Ovary (tissue), 9 donors: Measurements from ENCODE around the gene LRP11. TPM values are rescaled to one million over a fixed set of nuclear protein-coding genes. Genes with fewer than 3 reads are reported as not detected.

Experiments
- DNase-seq, 5 donors: peaks; one replicate each; pipeline ENCODE4 v3.0.0-alpha.2; 2019 to 2020
- H3K27ac ChIP-seq, 2 donors: fragments of 200-600 bp; one replicate each; pipeline versions ENCODE4 v1.5.1 to v1.8.0; 2019 to 2022
- H3K27me3 ChIP-seq: fragments of 200-600 bp; one replicate; pipeline ENCODE4 v1.8.0; 2022
- H3K36me3 ChIP-seq: fragments of 200-600 bp; sonication (generic); one replicate; pipeline ENCODE4 v1.5.1; 2019
- H3K4me1 ChIP-seq: one replicate; pipeline ENCODE4 v1.8.1; 2013; ENCODE audit warnings: mild to moderate bottlenecking, moderate library complexity; ENCODE audit not compliant: insufficient read depth
- H3K4me3 ChIP-seq: fragments of 200-600 bp; sonication (generic); one replicate; pipeline ENCODE4 v1.5.1; 2017
- H3K9me3 ChIP-seq, 2 donors: fragments of 200-600 bp in 1 of 2; sonication (generic) in 1 of 2; one replicate each; pipeline versions ENCODE4 v1.5.1 to v1.8.1; 2013 to 2019; ENCODE audit warnings: mild to moderate bottlenecking in 1 of 2, moderate library complexity in 1 of 2
- EP300 ChIP-seq: sonication (generic); formaldehyde crosslinking; IDR thresholded peaks from one replicate; pipeline ENCODE4 v1.6.1; 2017; ENCODE audit warnings: antibody characterized with exemption
- POLR2A ChIP-seq: fragments of 450-650 bp; IDR thresholded peaks from one replicate; pipeline ENCODE4 v1.6.1; 2017; ENCODE audit warnings: antibody characterized with exemption, mild to moderate bottlenecking, moderate library complexity
- WGBS, 3 donors: extraction: QIAGEN DNeasy Blood & Tissue Kit in 1 of 3; methylation state at CpG; one replicate each; pipeline versions ENCODE4 v1.1.5 to v1.1.7; 2013 to 2017; 5-methylcytosine and 5-hydroxymethylcytosine counted together
- intact Hi-C, 4 donors: fragments of 100-400 bp; cut with DNase I; formaldehyde crosslinking; loops; one replicate each; pipeline versions ENCODE4 v1.11.0 to v1.15.1; 2022 to 2023
- polyA plus RNA-seq, 2 donors: library from polyadenylated mRNA; stranded (reverse); fragments of 200-250 nt in 1 of 2; fragments of 350-450 nt in 1 of 2; fragmentation: Illumina TruSeq in 1 of 2; extraction: RNeasy Lipid Tissue Mini Kit (QIAGEN cat#74804) in 1 of 2; gene quantifications; one replicate each; pipeline ENCODE4 v1.2.3, GENCODE V29; 2013 to 2014
- total RNA-seq, 7 donors: library from RNA; depleted of rRNA in 2 of 7; stranded (reverse); fragments of >200 nt in 2 of 7; fragmentation: NEBNext Ultra II Directional in 3 of 7; extraction: Animal tissue kit (Norgen Biotek cat#: 25700) in 3 of 7; gene quantifications; one replicate each; pipeline versions ENCODE4 v1.1.0 to v1.2.4, GENCODE V29; 2016 to 2023
- TF ChIP-seq, protein P1 (sequence below), 3 donors: fragments of 450-650 bp in 2 of 3; fragments of 200-600 bp in 1 of 3; IDR thresholded peaks; one replicate each; pipeline versions ENCODE4 v1.5.1 to v1.8.0; 2016 to 2022; ENCODE audit warnings: antibody characterized with exemption in 3 of 3, mild to moderate bottlenecking in 1 of 3
- donor health status: DM: no; HTN: no; CAD: no; lungs with moderate emphysema.
- donor health status: DM: no; HTN: no; CAD: no.
- donor health status: Bipolar disorder and iron deficiency.
- donor health status: DM: yes; HTN: yes; CAD: no.
- donor health status: DM: no; HTN: no; CAD: no.
- donor health status: DM: yes; HTN: yes; CAD: no.

LRP11 gene
- total and polyA plus RNA-seq, 9 donors = 21.8 to 48.2 (median 37.5) TPM

DNA sequence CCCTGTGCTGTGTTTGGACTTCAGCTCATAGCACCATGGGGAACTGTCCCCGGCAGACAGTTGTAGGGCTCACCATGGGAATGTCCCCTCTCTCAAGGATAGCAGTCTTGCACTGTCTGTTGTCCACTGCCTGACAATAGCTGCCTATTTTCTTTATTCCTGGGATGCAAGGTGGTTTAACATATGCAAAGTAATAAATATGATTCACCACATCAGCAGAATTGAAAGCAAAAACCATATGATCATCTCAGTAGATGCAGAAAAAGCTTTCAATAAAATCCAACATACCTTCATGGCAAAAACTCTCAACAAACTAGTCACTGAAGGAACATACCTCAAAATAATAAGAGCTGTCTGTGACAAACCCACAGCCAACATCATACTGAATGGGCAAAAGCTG, 13.5 kb upstream of the LRP11 start:
- no peaks in the 10 kb centered on the region for H3K9me3 ChIP-seq
- WGBS, 3 donors = 86 to 93% (median 93%) methylated on average over 1 of the region's 1 CpG
- no peaks in the 10 kb centered on the region for H3K27me3 ChIP-seq
- H3K27ac ChIP-seq = no peak overlapping the region
- no peak for DNase-seq
- H3K4me3 ChIP-seq = no peak overlapping the region
- H3K36me3 ChIP-seq = no peaks in the 10 kb centered on the region
- TF ChIP-seq EP300 (no peak), POLR2A (no peak)
- intact Hi-C loops = no loop called here
- no peaks in the 10 kb centered on the region for H3K4me1 ChIP-seq

DNA sequence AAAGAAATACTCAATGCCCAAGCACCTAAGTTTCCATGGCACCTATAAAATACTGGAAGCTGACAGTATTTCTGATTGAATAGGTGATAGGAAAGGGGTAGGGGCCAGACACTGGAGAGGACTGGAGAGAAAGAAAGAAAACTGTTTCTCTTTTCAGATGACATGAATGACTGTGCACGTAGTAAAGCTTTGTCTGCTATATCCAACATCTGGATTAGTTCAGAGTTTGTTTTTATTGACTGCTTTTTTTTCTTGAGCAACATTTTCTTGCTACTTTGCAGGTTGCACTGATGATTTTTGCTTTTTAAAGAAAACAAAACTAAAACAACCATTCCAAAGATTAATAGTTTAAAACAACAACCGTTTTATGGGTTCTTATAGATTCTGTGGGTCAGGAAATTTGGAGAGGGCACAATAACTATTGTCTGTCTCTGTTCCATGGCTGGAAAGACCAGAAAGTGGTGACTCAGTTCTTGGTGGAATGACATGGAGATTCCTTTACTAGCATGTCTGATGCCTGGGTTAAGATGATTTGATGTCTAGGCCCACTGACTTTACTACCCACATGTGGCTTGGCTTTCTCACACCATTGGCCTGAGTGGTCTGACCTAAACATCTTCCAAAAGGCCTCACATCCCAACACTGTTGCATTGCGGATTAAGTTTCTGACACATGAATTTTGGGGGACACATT, 12.2 kb upstream of the LRP11 start:
- WGBS, 3 donors = 51 to 62% (median 59%) methylated on average over 3 of the region's 3 CpGs
- Histone ChIP-seq H3K4me1 (no peaks in the 10 kb centered on the region), H3K27me3 (no peaks in the 10 kb centered on the region), H3K4me3 (no peak overlapping the region), H3K36me3 (no peaks in the 10 kb centered on the region), H3K27ac (no peak overlapping the region), H3K9me3 (no peaks in the 10 kb centered on the region)
- TF ChIP-seq, protein P1, sequence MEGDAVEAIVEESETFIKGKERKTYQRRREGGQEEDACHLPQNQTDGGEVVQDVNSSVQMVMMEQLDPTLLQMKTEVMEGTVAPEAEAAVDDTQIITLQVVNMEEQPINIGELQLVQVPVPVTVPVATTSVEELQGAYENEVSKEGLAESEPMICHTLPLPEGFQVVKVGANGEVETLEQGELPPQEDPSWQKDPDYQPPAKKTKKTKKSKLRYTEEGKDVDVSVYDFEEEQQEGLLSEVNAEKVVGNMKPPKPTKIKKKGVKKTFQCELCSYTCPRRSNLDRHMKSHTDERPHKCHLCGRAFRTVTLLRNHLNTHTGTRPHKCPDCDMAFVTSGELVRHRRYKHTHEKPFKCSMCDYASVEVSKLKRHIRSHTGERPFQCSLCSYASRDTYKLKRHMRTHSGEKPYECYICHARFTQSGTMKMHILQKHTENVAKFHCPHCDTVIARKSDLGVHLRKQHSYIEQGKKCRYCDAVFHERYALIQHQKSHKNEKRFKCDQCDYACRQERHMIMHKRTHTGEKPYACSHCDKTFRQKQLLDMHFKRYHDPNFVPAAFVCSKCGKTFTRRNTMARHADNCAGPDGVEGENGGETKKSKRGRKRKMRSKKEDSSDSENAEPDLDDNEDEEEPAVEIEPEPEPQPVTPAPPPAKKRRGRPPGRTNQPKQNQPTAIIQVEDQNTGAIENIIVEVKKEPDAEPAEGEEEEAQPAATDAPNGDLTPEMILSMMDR (IDR thresholded peaks at IDR 0.05) = no peak
- TF ChIP-seq POLR2A = no peak
- TF ChIP-seq EP300 = no peak
- no peak for DNase-seq
- intact Hi-C loops = no loop called here

- Histone ChIP-seq H3K27ac (no peak overlapping the region), H3K9me3 (no peaks in the 10 kb centered on the region), H3K4me1 (no peaks in the 10 kb centered on the region), H3K27me3 (no peaks in the 10 kb centered on the region), H3K4me3 (no peak overlapping the region), H3K36me3 (no peaks in the 10 kb centered on the region)
- no peak for TF ChIP-seq POLR2A
- TF ChIP-seq EP300 = no peak
- TF ChIP-seq, protein P1 (IDR thresholded peaks at IDR 0.05) = no peak
- no peak for DNase-seq
- intact Hi-C loops = no loop called here
- 80 to 85% (median 81%) methylated on average over 1 of the region's 1 CpG for WGBS, 3 donors
Observed at GRCh38 chr6:149872233-149872632, 8.1 kb upstream of the LRP11 start.

DNA sequence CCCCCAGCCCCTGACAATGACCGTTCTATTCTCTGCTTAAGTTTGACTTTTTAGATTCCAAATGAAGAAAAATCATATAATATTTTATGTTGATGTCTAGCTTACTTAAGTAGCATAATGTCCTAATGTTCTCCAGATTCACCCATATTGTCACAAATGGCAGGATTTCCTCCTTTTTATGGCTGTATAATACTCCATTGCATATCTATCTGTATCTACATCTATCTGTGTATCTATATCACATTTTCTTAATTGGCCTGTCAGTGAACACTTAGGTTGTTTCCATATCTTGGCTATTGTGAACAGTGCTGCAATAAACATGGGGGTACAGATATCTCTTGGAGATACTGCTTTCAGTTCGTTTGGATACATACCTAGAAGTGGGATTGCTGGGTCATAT, 7.0 kb upstream of the LRP11 start:
- no peak for DNase-seq

More for the DNA sequence above, 7.0 kb upstream of the LRP11 start:
- 82 to 92% (median 83%) methylated on average over 2 of the region's 2 CpGs for WGBS, 3 donors
- TF ChIP-seq, protein P1 (IDR thresholded peaks at IDR 0.05) = no peak
- no peak for TF ChIP-seq POLR2A
- TF ChIP-seq EP300 = no peak
- H3K4me1 ChIP-seq = no peaks in the 10 kb centered on the region
- no peak overlapping the region for H3K27ac ChIP-seq
- no peak overlapping the region for H3K4me3 ChIP-seq
- intact Hi-C loops = no loop called here
- H3K9me3 ChIP-seq = no peaks in the 10 kb centered on the region
- H3K36me3 ChIP-seq = no peaks in the 10 kb centered on the region
- H3K27me3 ChIP-seq = no peaks in the 10 kb centered on the region
